Measurements from ENCODE around the gene LRRC59. TPM values are rescaled to one million over a fixed set of nuclear protein-coding genes. Genes with fewer than 3 reads are reported as not detected.

The LRRC59 gene
- total RNA-seq, 1 experiment from 2014 or later = 221 TPM

- DNase-seq (ENCODE audit: low read depth, low spot score) (no peak), ATAC-seq (no peak)
- Histone ChIP-seq H3K9me3 (ENCODE audit: control insufficient read depth in 1 of 2, insufficient read depth in 1 of 2, low read depth in 1 of 2, low read length in 2 of 2) (no peaks in the 10 kb centered on the region), H4K20me1 (ENCODE audit: insufficient read depth) (no peaks in the 10 kb centered on the region), H3K79me2 (ENCODE audit: insufficient read depth, low read length) (peaks cover 29% of the 10 kb centered on the region), H3K4me1 (ENCODE audit: control insufficient read depth in 1 of 2, insufficient read depth in 2 of 2, low read length in 2 of 2) (peaks cover 9 to 16% of the 10 kb centered on the region in 2 experiments), H3K4me3 (replicated peaks in 1 of 2; ENCODE audit: low read depth in 1 of 2, low read length in 2 of 2) (no peak overlapping the region), H3K27ac (ENCODE audit: low read depth, low read length) (no peak overlapping the region), H3K4me2 (ENCODE audit: low read length) (no peak overlapping the region), H3K9ac (ENCODE audit: low read length) (no peak overlapping the region), H3K27me3 (ENCODE audit: insufficient read depth, low read length) (no peaks in the 10 kb centered on the region), H3K9me2 (ENCODE audit: insufficient read depth) (no peaks in the 10 kb centered on the region), H3K36me3 (ENCODE audit: control insufficient read depth in 1 of 2, insufficient read depth in 2 of 2, low read length in 2 of 2) (peaks cover 5 to 22% of the 10 kb centered on the region in 2 experiments; a peak in 3 of 4 replicates), H2AFZ (ENCODE audit: low read depth, low read length, poor library complexity, severe bottlenecking) (no peak overlapping the region)
- BruUV-seq (replicated peaks) = no TSS peak
- POLR2A ChIA-PET = interaction anchor here (1.0 kb wide), 1 partner anchor 16 kb away, joined by 3 read pairs; no protein-coding TSS in a partner anchor
- CTCF ChIA-PET = interaction anchor here (0.8 kb wide), 1 partner anchor 21 kb away, joined by 4 read pairs; the partner anchor contains the start of gene LRRC59
- no peak for TF ChIP-seq POLR2AphosphoS5 (IDR thresholded peaks at IDR 0.05; ENCODE audit: low read depth, low read length)
- TF ChIP-seq ATF3 (IDR thresholded peaks at IDR 0.05) = no peak
- TF ChIP-seq REST (IDR thresholded peaks at IDR 0.05; ENCODE audit: low read depth) = no peak
- TF ChIP-seq CBX3 (IDR thresholded peaks at IDR 0.05; ENCODE audit: low read depth) = no peak
- TF ChIP-seq JUND (IDR thresholded peaks at IDR 0.05) = no peak
- TF ChIP-seq SP1 (IDR thresholded peaks at IDR 0.05; ENCODE audit: low read depth) = no peak
- TF ChIP-seq SRF (IDR thresholded peaks at IDR 0.05; ENCODE audit: low read depth) = no peak
- TF ChIP-seq ZBTB33 (IDR thresholded peaks at IDR 0.05; ENCODE audit: extremely low read depth, insufficient replicate concordance, low read length) = no peak
- no peak for TF ChIP-seq RAD21 (IDR thresholded peaks at IDR 0.05; ENCODE audit: low read depth)
- TF ChIP-seq ZFX (IDR thresholded peaks at IDR 0.05) = no peak
- no peak for TF ChIP-seq YY1 (IDR thresholded peaks at IDR 0.05; ENCODE audit: extremely low read depth, insufficient replicate concordance, low read depth, low read length)
- no peak for TF ChIP-seq ZNF274 (IDR thresholded peaks at IDR 0.05; ENCODE audit: low read depth, low read length)
- no peak for TF ChIP-seq EZH2 (IDR thresholded peaks at IDR 0.05)
- intact Hi-C loops (cut with micrococcal nuclease) = no loop called here
- RAD21 ChIA-PET (ENCODE audit: low non-redundant PET in 1 of 2, low total read pairs in 2 of 2, uncharacterized antibody in 2 of 2, unreplicated experiment in 2 of 2) = no interaction called here
Observed at GRCh38 chr17:50375858-50376538, 21.3 kb downstream of the LRRC59 start.
